OCI-LY7 (cell line): ENCODE results near the gene PLXNB2. TPM values are rescaled to one million over a fixed set of nuclear protein-coding genes. Genes with fewer than 3 reads are reported as not detected.

Source experiments
- BruUV-seq: library from RNA; stranded (reverse); fragments of 400-500 nt; replicated peaks from 2 replicates; lab custom pipeline; 2021; lab: Mats Ljungman, UMichigan
- CTCF ChIA-PET: fragments of 300-600 bp; sonication (Branson Sonifier 250); formaldehyde crosslinking; loops from one replicate; lab custom pipeline; 2022; ENCODE audit warnings: antibody characterized with exemption; ENCODE audit not compliant: unreplicated experiment; lab: Charles Lee
- POLR2A ChIA-PET: fragments of 300-600 bp; sonication (Branson Sonifier 250); formaldehyde crosslinking; loops from one replicate; lab custom pipeline; 2022; ENCODE audit warnings: antibody characterized with exemption; lab: Charles Lee
- DNase-seq: peaks from one replicate; pipeline ENCODE4 v3.0.0-alpha.2; 2015; ENCODE audit warnings: low spot score
- H2AFZ ChIP-seq: fragments of 200-600 bp; sonication (generic), shearing (Covaris generic); 2 replicates; pipeline ENCODE4 v1.6.1; 2014; ENCODE audit warnings: mild to moderate bottlenecking, antibody characterized with exemption, low read length, moderate library complexity
- H3K27ac ChIP-seq: fragments of 200-600 bp; sonication (generic); 2 replicates; pipeline ENCODE4 v1.5.1; 2014; ENCODE audit warnings: mixed run types, low read depth, mild to moderate bottlenecking, moderate library complexity, low read length, inconsistent platforms; ENCODE audit not compliant: poor library complexity, severe bottlenecking
- H3K36me3 ChIP-seq: fragments of 200-600 bp; sonication (generic); 2 replicates; pipeline ENCODE4 v1.6.1; 2014; ENCODE audit warnings: mild to moderate bottlenecking, antibody characterized with exemption, low read length, moderate library complexity, mixed read lengths; ENCODE audit not compliant: insufficient read depth
- H3K4me1 ChIP-seq: fragments of 200-600 bp; sonication (generic); 2 replicates; pipeline ENCODE4 v1.5.1; 2014; ENCODE audit warnings: mild to moderate bottlenecking, low read length; ENCODE audit not compliant: insufficient read depth, poor library complexity, severe bottlenecking
- H3K4me2 ChIP-seq: fragments of 200-600 bp; sonication (generic); 2 replicates; pipeline ENCODE4 v1.6.1; 2014; ENCODE audit warnings: mild to moderate bottlenecking, low read length
- H3K4me3 ChIP-seq: fragments of 200-600 bp; sonication (generic); 2 replicates; pipeline ENCODE4 v1.5.1; 2014; ENCODE audit warnings: mild to moderate bottlenecking, low read depth, low read length; ENCODE audit not compliant: poor library complexity, severe bottlenecking
- H3K79me2 ChIP-seq: fragments of 200-600 bp; sonication (generic); 2 replicates; pipeline ENCODE4 v1.6.1; 2016; ENCODE audit warnings: low read depth, mild to moderate bottlenecking, low read length, moderate library complexity, mixed read lengths; ENCODE audit not compliant: insufficient read depth
- H3K9me2 ChIP-seq: fragments of 200-600 bp; sonication (generic); 2 replicates; pipeline ENCODE4 v1.6.1; 2016; ENCODE audit warnings: mild to moderate bottlenecking, low read length, mixed read lengths; ENCODE audit not compliant: insufficient read depth
- H3K9me3 ChIP-seq: fragments of 200-600 bp; sonication (generic); 2 replicates; pipeline ENCODE4 v1.6.1; 2014; ENCODE audit warnings: mild to moderate bottlenecking, mixed run types, low read length, mixed read lengths
- H4K20me1 ChIP-seq: fragments of 200-600 bp; sonication (generic); 2 replicates; pipeline ENCODE4 v1.6.1; 2014; ENCODE audit warnings: mild to moderate bottlenecking, antibody characterized with exemption, low read length, moderate library complexity, mixed read lengths; ENCODE audit not compliant: insufficient read depth
- EZH2phosphoT487 ChIP-seq: fragments of 200-600 bp; sonication (generic); IDR thresholded peaks from 2 replicates; pipeline ENCODE4 v1.6.1; 2018; ENCODE audit warnings: low read depth, borderline replicate concordance, mild to moderate bottlenecking, mixed run types, antibody characterized with exemption, low read length, moderate library complexity, mixed read lengths
- intact Hi-C: fragments of 100-400 bp; cut with micrococcal nuclease; formaldehyde crosslinking; loops from one replicate; pipeline ENCODE4 v1.10.0; 2022; ENCODE audit not compliant: unreplicated experiment
- total RNA-seq, 2 experiments: library from RNA; depleted of rRNA in 1 of 2; stranded (reverse); fragments of >200 nt in 1 of 2; shearing (Covaris generic) in 1 of 2; gene quantifications; 2 replicates each; pipeline ENCODE4 v1.2.3, GENCODE V29; 2014 to 2022
- TF ChIP-seq, protein P1 (sequence below): fragments of 200-600 bp; sonication (generic); conservative IDR thresholded peaks from 2 replicates; pipeline ENCODE4 v1.5.1; 2014; ENCODE audit warnings: mild to moderate bottlenecking, antibody characterized with exemption, low read length, moderate library complexity, mixed read lengths

The PLXNB2 gene
- total RNA-seq, 2 experiments from 2014 or later: 10.7 to 39.2 TPM

DNA sequence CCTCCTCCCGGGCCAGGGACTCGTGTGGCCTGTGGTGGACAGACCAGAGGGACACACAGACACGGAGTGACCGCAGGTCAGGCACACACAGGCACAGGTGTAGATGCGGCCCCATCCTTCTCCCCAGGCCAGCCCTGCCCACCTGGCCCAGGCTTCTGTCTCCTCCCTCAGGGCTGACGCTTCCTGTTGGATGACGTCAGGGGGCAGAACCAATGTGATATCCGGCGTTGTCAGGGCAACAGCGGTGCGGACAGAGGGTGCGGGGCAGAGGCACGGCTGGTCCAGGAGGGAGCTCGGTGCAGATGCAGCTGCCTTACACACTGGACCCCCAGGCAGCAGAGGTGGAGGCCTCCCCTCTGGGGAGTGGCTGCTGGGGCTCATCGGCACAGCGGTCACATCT, 59.7 kb downstream of the PLXNB2 start:
- Histone ChIP-seq H2AFZ (no peak overlapping the region), H3K36me3 (peaks cover 23% of the 10 kb centered on the region; the same call in 1 of the 2 replicates), H3K4me3 (peak overlapping the region; percentile 35), H3K27ac (peak overlapping the region; percentile 17), H3K9me3 (no peaks in the 10 kb centered on the region), H4K20me1 (no peaks in the 10 kb centered on the region), H3K4me1 (peaks cover 53% of the 10 kb centered on the region), H3K9me2 (no peaks in the 10 kb centered on the region), H3K4me2 (peak overlapping the region; percentile 65), H3K79me2 (peaks cover 33% of the 10 kb centered on the region)
- intact Hi-C loops: loop anchor here (10.0 kb wide), 2 partner anchors 227 to 257 kb away; partner anchors contain the start of genes LMF2, NCAPH2 and SBF1
- TF ChIP-seq, protein P1, sequence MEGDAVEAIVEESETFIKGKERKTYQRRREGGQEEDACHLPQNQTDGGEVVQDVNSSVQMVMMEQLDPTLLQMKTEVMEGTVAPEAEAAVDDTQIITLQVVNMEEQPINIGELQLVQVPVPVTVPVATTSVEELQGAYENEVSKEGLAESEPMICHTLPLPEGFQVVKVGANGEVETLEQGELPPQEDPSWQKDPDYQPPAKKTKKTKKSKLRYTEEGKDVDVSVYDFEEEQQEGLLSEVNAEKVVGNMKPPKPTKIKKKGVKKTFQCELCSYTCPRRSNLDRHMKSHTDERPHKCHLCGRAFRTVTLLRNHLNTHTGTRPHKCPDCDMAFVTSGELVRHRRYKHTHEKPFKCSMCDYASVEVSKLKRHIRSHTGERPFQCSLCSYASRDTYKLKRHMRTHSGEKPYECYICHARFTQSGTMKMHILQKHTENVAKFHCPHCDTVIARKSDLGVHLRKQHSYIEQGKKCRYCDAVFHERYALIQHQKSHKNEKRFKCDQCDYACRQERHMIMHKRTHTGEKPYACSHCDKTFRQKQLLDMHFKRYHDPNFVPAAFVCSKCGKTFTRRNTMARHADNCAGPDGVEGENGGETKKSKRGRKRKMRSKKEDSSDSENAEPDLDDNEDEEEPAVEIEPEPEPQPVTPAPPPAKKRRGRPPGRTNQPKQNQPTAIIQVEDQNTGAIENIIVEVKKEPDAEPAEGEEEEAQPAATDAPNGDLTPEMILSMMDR: no peak
- TF ChIP-seq EZH2phosphoT487: no peak
- DNase-seq: peak; percentile 91
- no TSS peak for BruUV-seq
- POLR2A ChIA-PET: no interaction called here
- CTCF ChIA-PET: no interaction called here

DNA sequence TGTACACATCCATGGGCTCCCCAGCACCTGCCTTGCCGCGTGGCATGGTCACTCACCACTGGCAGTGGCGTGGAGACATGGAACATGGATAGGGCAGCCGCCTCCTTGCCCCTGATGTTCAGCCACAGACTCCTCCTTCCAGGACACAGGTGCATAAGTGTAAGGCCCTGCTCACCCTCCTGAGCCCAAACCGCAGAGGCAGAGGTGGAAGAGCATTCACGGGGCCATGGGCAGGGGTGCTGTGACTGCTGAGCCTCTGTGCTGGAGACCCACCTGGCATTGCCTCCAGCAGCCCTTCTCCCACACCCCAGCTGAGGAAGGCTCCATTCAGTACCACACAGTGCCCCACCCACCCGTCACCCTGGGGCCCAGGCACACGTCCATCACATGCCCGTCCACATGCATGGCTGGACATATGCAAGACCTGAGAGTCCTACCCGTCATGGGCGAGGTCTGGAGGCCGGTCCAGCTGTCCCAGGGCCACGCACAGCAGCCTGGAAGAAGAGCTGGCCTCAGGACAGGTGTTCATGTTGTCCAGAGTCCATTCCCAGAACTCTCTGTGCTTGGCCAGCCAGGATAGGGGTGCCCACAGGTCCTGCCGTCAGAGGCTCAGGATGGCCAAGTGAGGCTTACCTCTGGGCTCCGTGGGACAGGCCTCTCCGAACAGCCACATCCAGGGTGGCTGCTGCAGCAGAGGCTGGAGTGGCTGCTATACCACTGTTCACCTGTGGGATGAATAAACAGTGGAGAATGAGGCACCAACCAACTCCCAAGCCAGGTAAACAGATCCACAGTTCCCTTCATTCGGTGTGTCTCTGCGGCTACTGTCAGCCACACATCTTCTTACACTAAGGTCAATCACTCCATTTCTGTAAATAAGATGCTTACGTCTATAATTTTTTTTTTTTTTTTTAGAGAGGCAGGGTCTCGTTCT, 60.9 kb downstream of the PLXNB2 start:
- H3K27ac ChIP-seq: no peak overlapping the region
- H3K4me2 ChIP-seq: peak overlapping the region; percentile 95
- peaks cover 45% of the 10 kb centered on the region for H3K79me2 ChIP-seq
- no TSS peak for BruUV-seq
- H3K9me3 ChIP-seq: no peaks in the 10 kb centered on the region
- no peak for DNase-seq
- ChIA-PET CTCF (no interaction called here), POLR2A (no interaction called here)
- H3K4me3 ChIP-seq: peak overlapping the region; percentile 81
- no peaks in the 10 kb centered on the region for H4K20me1 ChIP-seq
- TF ChIP-seq, protein P1: peak; percentile 37; the same call in 1 of the 2 replicates
- TF ChIP-seq EZH2phosphoT487: no peak
- H3K9me2 ChIP-seq: no peaks in the 10 kb centered on the region
- no peak overlapping the region for H2AFZ ChIP-seq
- intact Hi-C loops: loop anchor here (10.0 kb wide), 2 partner anchors 228 to 258 kb away; partner anchors contain the start of genes LMF2, NCAPH2 and SBF1
- peaks cover 23% of the 10 kb centered on the region; the same call in 1 of the 2 replicates for H3K36me3 ChIP-seq
- H3K4me1 ChIP-seq: peaks cover 52% of the 10 kb centered on the region
